Measurements from ENCODE around the gene SLC32A1. TPM values are rescaled to one million over a fixed set of nuclear protein-coding genes. Genes with fewer than 3 reads are reported as not detected.

Gene SLC32A1
- total and polyA plus RNA-seq, 2 experiments from 2014 or later = not detected

- peaks cover 17% of the 10 kb centered on the region; the same call in 1 of the 2 replicates for H3K27me3 ChIP-seq (replicated peaks; ENCODE audit: insufficient read depth)
- H3K79me2 ChIP-seq (ENCODE audit: insufficient read depth) = no peaks in the 10 kb centered on the region
- in situ Hi-C loops (cut with MboI) = no loop called here
- H3K9me3 ChIP-seq (ENCODE audit: low read depth) = no peaks in the 10 kb centered on the region
- H3K4me1 ChIP-seq (ENCODE audit: insufficient read depth) = no peaks in the 10 kb centered on the region
- H3K27ac ChIP-seq = no peak overlapping the region
- no peak overlapping the region for H3K4me3 ChIP-seq
- TF ChIP-seq EZH2 (IDR thresholded peaks at IDR 0.05; ENCODE audit: insufficient read depth, poor library complexity, severe bottlenecking) (no peak), EZH2phosphoT487 (IDR thresholded peaks at IDR 0.05; ENCODE audit: insufficient read depth, low read depth) (no peak)
- H2AFZ ChIP-seq = no peak overlapping the region
- H4K20me1 ChIP-seq (ENCODE audit: insufficient read depth) = no peaks in the 10 kb centered on the region
- H3K9me2 ChIP-seq (ENCODE audit: insufficient read depth) = no peaks in the 10 kb centered on the region
- no peak overlapping the region for H3K4me2 ChIP-seq (ENCODE audit: unreplicated experiment)
- H3K36me3 ChIP-seq (ENCODE audit: low read depth) = no peaks in the 10 kb centered on the region
- no peaks in the 10 kb centered on the region for H3F3A ChIP-seq (ENCODE audit: insufficient read depth)
- WGBS, 2 experiments (ENCODE audit: low coverage in 1 of 2, low lambda C conversion rate in 2 of 2, missing lambda C conversion rate in 2 of 2) = 15 to 16% methylated on average over 4 of the region's 4 CpGs
- DNase-seq = no peak
- H3K9ac ChIP-seq = no peak overlapping the region
Observed at GRCh38 chr20:38704136-38704535, 20.1 kb upstream of the SLC32A1 start.

- Histone ChIP-seq H3K4me3 (no peak overlapping the region), H3K27ac (no peak overlapping the region), H3F3A (ENCODE audit: insufficient read depth) (no peaks in the 10 kb centered on the region), H3K27me3 (replicated peaks; ENCODE audit: insufficient read depth) (peaks cover 20% of the 10 kb centered on the region; the same call in 1 of the 2 replicates), H3K79me2 (ENCODE audit: insufficient read depth) (no peaks in the 10 kb centered on the region), H3K4me2 (ENCODE audit: unreplicated experiment) (no peak overlapping the region), H3K36me3 (ENCODE audit: low read depth) (no peaks in the 10 kb centered on the region), H3K9ac (no peak overlapping the region), H3K4me1 (ENCODE audit: insufficient read depth) (no peaks in the 10 kb centered on the region), H4K20me1 (ENCODE audit: insufficient read depth) (no peaks in the 10 kb centered on the region), H3K9me2 (ENCODE audit: insufficient read depth) (no peaks in the 10 kb centered on the region), H3K9me3 (ENCODE audit: low read depth) (no peaks in the 10 kb centered on the region), H2AFZ (no peak overlapping the region)
- 6 to 13% methylated on average over 7 of the region's 7 CpGs for WGBS, 2 experiments (ENCODE audit: low coverage in 1 of 2, low lambda C conversion rate in 2 of 2, missing lambda C conversion rate in 2 of 2)
- in situ Hi-C loops (cut with MboI) = no loop called here
- TF ChIP-seq EZH2phosphoT487 (IDR thresholded peaks at IDR 0.05; ENCODE audit: insufficient read depth, low read depth) (no peak), EZH2 (IDR thresholded peaks at IDR 0.05; ENCODE audit: insufficient read depth, poor library complexity, severe bottlenecking) (no peak)
- no peak for DNase-seq
Observed at GRCh38 chr20:38706509-38706908, 17.8 kb upstream of the SLC32A1 start.

- H3K36me3 ChIP-seq (ENCODE audit: low read depth) = no peaks in the 10 kb centered on the region
- H3K9me2 ChIP-seq (ENCODE audit: insufficient read depth) = no peaks in the 10 kb centered on the region
- no peak overlapping the region for H3K27ac ChIP-seq
- 4 to 5% methylated on average over 6 of the region's 6 CpGs for WGBS, 2 experiments (ENCODE audit: low coverage in 1 of 2, low lambda C conversion rate in 2 of 2, missing lambda C conversion rate in 2 of 2)
- H3K9ac ChIP-seq = no peak overlapping the region
- H4K20me1 ChIP-seq (ENCODE audit: insufficient read depth) = no peaks in the 10 kb centered on the region
- in situ Hi-C loops (cut with MboI) = no loop called here
- TF ChIP-seq EZH2 (IDR thresholded peaks at IDR 0.05; ENCODE audit: insufficient read depth, poor library complexity, severe bottlenecking) (no peak), EZH2phosphoT487 (IDR thresholded peaks at IDR 0.05; ENCODE audit: insufficient read depth, low read depth) (no peak)
- no peak overlapping the region for H3K4me2 ChIP-seq (ENCODE audit: unreplicated experiment)
- peaks cover 24% of the 10 kb centered on the region for H3K27me3 ChIP-seq (replicated peaks; ENCODE audit: insufficient read depth)
- no peaks in the 10 kb centered on the region for H3F3A ChIP-seq (ENCODE audit: insufficient read depth)
- H3K4me1 ChIP-seq (ENCODE audit: insufficient read depth) = no peaks in the 10 kb centered on the region
- H3K4me3 ChIP-seq = no peak overlapping the region
- no peaks in the 10 kb centered on the region for H3K9me3 ChIP-seq (ENCODE audit: low read depth)
- no peak overlapping the region for H2AFZ ChIP-seq
- no peaks in the 10 kb centered on the region for H3K79me2 ChIP-seq (ENCODE audit: insufficient read depth)
- no peak for DNase-seq
Observed at GRCh38 chr20:38714308-38714707, 10.0 kb upstream of the SLC32A1 start.

GRCh38 chr20:38715646-38716045 lies 8.6 kb upstream of the SLC32A1 start:
- no peak overlapping the region for H2AFZ ChIP-seq
- no peak overlapping the region for H3K4me2 ChIP-seq (ENCODE audit: unreplicated experiment)
- WGBS, 2 experiments (ENCODE audit: low coverage in 1 of 2, low lambda C conversion rate in 2 of 2, missing lambda C conversion rate in 2 of 2) = 13 to 15% methylated on average over 9 to 10 of the region's 10 CpGs
- no peak for TF ChIP-seq EZH2 (IDR thresholded peaks at IDR 0.05; ENCODE audit: insufficient read depth, poor library complexity, severe bottlenecking)
- TF ChIP-seq EZH2phosphoT487 (IDR thresholded peaks at IDR 0.05; ENCODE audit: insufficient read depth, low read depth) = no peak
- DNase-seq = no peak
- no peak overlapping the region for H3K9ac ChIP-seq
- H3K4me3 ChIP-seq = no peak overlapping the region
- no peaks in the 10 kb centered on the region for H3K36me3 ChIP-seq (ENCODE audit: low read depth)
- no peaks in the 10 kb centered on the region for H4K20me1 ChIP-seq (ENCODE audit: insufficient read depth)
- in situ Hi-C loops (cut with MboI) = no loop called here
- H3K4me1 ChIP-seq (ENCODE audit: insufficient read depth) = no peaks in the 10 kb centered on the region
- H3K79me2 ChIP-seq (ENCODE audit: insufficient read depth) = no peaks in the 10 kb centered on the region
- H3K9me3 ChIP-seq (ENCODE audit: low read depth) = no peaks in the 10 kb centered on the region
- H3F3A ChIP-seq (ENCODE audit: insufficient read depth) = no peaks in the 10 kb centered on the region
- H3K27ac ChIP-seq = no peak overlapping the region
- no peaks in the 10 kb centered on the region for H3K9me2 ChIP-seq (ENCODE audit: insufficient read depth)
- peaks cover 33% of the 10 kb centered on the region for H3K27me3 ChIP-seq (replicated peaks; ENCODE audit: insufficient read depth)

- in situ Hi-C loops (cut with MboI) = no loop called here
- Histone ChIP-seq H2AFZ (no peak overlapping the region), H3F3A (ENCODE audit: insufficient read depth) (no peaks in the 10 kb centered on the region), H3K27me3 (replicated peaks; ENCODE audit: insufficient read depth) (peaks cover 90% of the 10 kb centered on the region), H3K9me2 (ENCODE audit: insufficient read depth) (no peaks in the 10 kb centered on the region), H3K36me3 (ENCODE audit: low read depth) (no peaks in the 10 kb centered on the region), H3K9me3 (ENCODE audit: low read depth) (no peaks in the 10 kb centered on the region), H3K79me2 (ENCODE audit: insufficient read depth) (no peaks in the 10 kb centered on the region), H3K27ac (no peak overlapping the region), H3K4me3 (no peak overlapping the region), H4K20me1 (ENCODE audit: insufficient read depth) (no peaks in the 10 kb centered on the region), H3K4me2 (ENCODE audit: unreplicated experiment) (no peak overlapping the region), H3K4me1 (ENCODE audit: insufficient read depth) (no peaks in the 10 kb centered on the region), H3K9ac (no peak overlapping the region)
- 6 to 9% methylated on average over 5 to 7 of the region's 7 CpGs for WGBS, 2 experiments (ENCODE audit: low coverage in 1 of 2, low lambda C conversion rate in 2 of 2, missing lambda C conversion rate in 2 of 2)
- DNase-seq = no peak
- TF ChIP-seq EZH2 (IDR thresholded peaks at IDR 0.05; ENCODE audit: insufficient read depth, poor library complexity, severe bottlenecking) = no peak
Observed at GRCh38 chr20:38722683-38723016, 1.6 kb upstream of the SLC32A1 start.
